Measurements from ENCODE around the gene ATXN7L1. TPM values are rescaled to one million over a fixed set of nuclear protein-coding genes. Genes with fewer than 3 reads are reported as not detected.
A peak's percentile ranks its signal among the peaks of the same experiment; 100 is the strongest.

The ATXN7L1 gene
- total RNA-seq, 1 experiment from 2014 or later, result 38.5 TPM

- TF ChIP-seq NFE2L1 (CRISPR knock-in tag; IDR thresholded peaks at IDR 0.05), result no peak
- no peak for TF ChIP-seq RORB (CRISPR knock-in tag; IDR thresholded peaks at IDR 0.05)
- TF ChIP-seq CREM (CRISPR knock-in tag; IDR thresholded peaks at IDR 0.05), result no peak
- TF ChIP-seq ZNF317 (CRISPR knock-in tag; IDR thresholded peaks at IDR 0.05; ENCODE audit: borderline replicate concordance, low read depth), result no peak
- TF ChIP-seq ZNF138 (CRISPR knock-in tag; conservative IDR thresholded peaks at IDR 0.05), result no peak
- no peak for TF ChIP-seq SP1 (CRISPR knock-in tag; conservative IDR thresholded peaks at IDR 0.05)
- no peak for TF ChIP-seq NFATC4 (CRISPR knock-in tag; IDR thresholded peaks at IDR 0.05)
- TF ChIP-seq IRF2 (CRISPR knock-in tag; IDR thresholded peaks at IDR 0.05; ENCODE audit: borderline replicate concordance, low read depth), result no peak
These were observed 120.0 kb downstream of the ATXN7L1 start (continued) for GRCh38 chr7:105756367-105756766.

GRCh38 chr7:105752671-105753275 lies 123.6 kb downstream of the ATXN7L1 start:
- H3K4me1 Mint-ChIP-seq, result peaks cover 33% of the 10 kb centered on the region
- H3K27ac Mint-ChIP-seq, result 0 out of 2 replicates have a peak overlapping the region, but pooled peaks have one; percentile 70
- peaks cover 6% of the 10 kb centered on the region for H3K36me3 Mint-ChIP-seq
- ChIA-PET POLR2A (no interaction called here), CTCF (interaction anchor here (0.9 to 4.0 kb wide), 6 partner anchors 8 to 290 kb away, joined by 3 to 24 read pairs (median 6); no protein-coding TSS in a partner anchor)
- DNase-seq (ENCODE audit: low spot score) (no peak), ATAC-seq (no peak)
- H3K9me3 Mint-ChIP-seq, result no peaks in the 10 kb centered on the region
- TF ChIP-seq ZBTB43 (CRISPR knock-in tag; IDR thresholded peaks at IDR 0.05) (no peak), CTCF (IDR thresholded peaks at IDR 0.05) (no peak)
- H3K27me3 Mint-ChIP-seq (ENCODE audit: low read depth), result no peaks in the 10 kb centered on the region
- no peak overlapping the region for H3K4me3 Mint-ChIP-seq

GRCh38 chr7:105751054-105751453 lies 125.3 kb downstream of the ATXN7L1 start:
- H3K27ac Mint-ChIP-seq, result peak overlapping the region; percentile 85
- ATAC-seq (no peak), DNase-seq (ENCODE audit: low spot score) (no peak)
- ChIA-PET POLR2A (no interaction called here), CTCF (interaction anchor here (1.1 to 2.2 kb wide), 3 partner anchors 10 to 107 kb away, joined by 3 to 9 read pairs (median 4); no protein-coding TSS in a partner anchor)
- H3K4me3 Mint-ChIP-seq, result no peak overlapping the region
- H3K36me3 Mint-ChIP-seq, result peaks cover 6% of the 10 kb centered on the region
- H3K9me3 Mint-ChIP-seq, result no peaks in the 10 kb centered on the region
- H3K4me1 Mint-ChIP-seq, result peaks cover 38% of the 10 kb centered on the region
- no peaks in the 10 kb centered on the region for H3K27me3 Mint-ChIP-seq (ENCODE audit: low read depth)
- TF ChIP-seq ZNF425 (CRISPR knock-in tag; conservative IDR thresholded peaks at IDR 0.05) (no peak), TEAD1 (CRISPR knock-in tag; IDR thresholded peaks at IDR 0.05) (no peak), ERG (CRISPR knock-in tag; IDR thresholded peaks at IDR 0.05) (no peak), ZNF138 (CRISPR knock-in tag; conservative IDR thresholded peaks at IDR 0.05) (no peak), AFF4 (CRISPR knock-in tag; IDR thresholded peaks at IDR 0.05; ENCODE audit: borderline replicate concordance) (no peak), ATF6 (CRISPR knock-in tag; IDR thresholded peaks at IDR 0.05) (no peak), ZBTB43 (CRISPR knock-in tag; IDR thresholded peaks at IDR 0.05) (no peak), USF2 (CRISPR knock-in tag; IDR thresholded peaks at IDR 0.05) (no peak), SP1 (CRISPR knock-in tag; conservative IDR thresholded peaks at IDR 0.05) (no peak)
